OCI-LY7 (cell line): ENCODE data around the gene FIG4.

Experiments used
- EZH2phosphoT487 ChIP-seq: fragments of 200-600 bp; sonication (generic); IDR thresholded peaks from 2 replicates; pipeline ENCODE4 v1.6.1; 2018; ENCODE audit warnings: low read depth, borderline replicate concordance, mild to moderate bottlenecking, mixed run types, antibody characterized with exemption, low read length, moderate library complexity, mixed read lengths
- TF ChIP-seq, protein P1 (sequence below): fragments of 200-600 bp; sonication (generic); conservative IDR thresholded peaks from 2 replicates; pipeline ENCODE4 v1.5.1; 2014; ENCODE audit warnings: mild to moderate bottlenecking, antibody characterized with exemption, low read length, moderate library complexity, mixed read lengths

DNA sequence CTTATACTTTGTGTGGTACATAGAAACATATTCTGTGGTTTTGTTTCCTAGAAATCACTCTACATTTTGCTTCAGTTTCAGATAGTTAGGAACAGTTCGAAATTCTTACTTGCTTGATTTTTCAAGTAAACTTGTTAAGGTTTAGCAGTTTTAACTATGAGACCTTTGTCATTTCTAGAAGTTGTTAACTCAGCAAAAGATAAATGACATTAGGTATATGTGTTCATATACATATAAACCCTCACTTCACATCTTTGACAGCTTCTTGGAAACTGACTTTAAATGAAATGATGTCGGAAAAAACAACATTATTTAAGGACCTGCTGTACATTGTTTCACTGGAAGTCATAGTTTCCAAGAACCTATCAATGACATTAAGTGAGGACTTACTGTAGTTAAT, 96.2 kb downstream of the FIG4 start:
- TF ChIP-seq, protein P1, sequence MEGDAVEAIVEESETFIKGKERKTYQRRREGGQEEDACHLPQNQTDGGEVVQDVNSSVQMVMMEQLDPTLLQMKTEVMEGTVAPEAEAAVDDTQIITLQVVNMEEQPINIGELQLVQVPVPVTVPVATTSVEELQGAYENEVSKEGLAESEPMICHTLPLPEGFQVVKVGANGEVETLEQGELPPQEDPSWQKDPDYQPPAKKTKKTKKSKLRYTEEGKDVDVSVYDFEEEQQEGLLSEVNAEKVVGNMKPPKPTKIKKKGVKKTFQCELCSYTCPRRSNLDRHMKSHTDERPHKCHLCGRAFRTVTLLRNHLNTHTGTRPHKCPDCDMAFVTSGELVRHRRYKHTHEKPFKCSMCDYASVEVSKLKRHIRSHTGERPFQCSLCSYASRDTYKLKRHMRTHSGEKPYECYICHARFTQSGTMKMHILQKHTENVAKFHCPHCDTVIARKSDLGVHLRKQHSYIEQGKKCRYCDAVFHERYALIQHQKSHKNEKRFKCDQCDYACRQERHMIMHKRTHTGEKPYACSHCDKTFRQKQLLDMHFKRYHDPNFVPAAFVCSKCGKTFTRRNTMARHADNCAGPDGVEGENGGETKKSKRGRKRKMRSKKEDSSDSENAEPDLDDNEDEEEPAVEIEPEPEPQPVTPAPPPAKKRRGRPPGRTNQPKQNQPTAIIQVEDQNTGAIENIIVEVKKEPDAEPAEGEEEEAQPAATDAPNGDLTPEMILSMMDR: no peak
- TF ChIP-seq EZH2phosphoT487: no peak
